HEK293T (cell line): Measurements from ENCODE around the gene ITFG1.
"Not testable (repeated sequence)": the region's sequence is repeated elsewhere in the genome, so short reads cannot be mapped to it uniquely, and the experiment has no call there.

Experiments used
- CTCF ChIA-PET: fragments of 350-600 bp; formaldehyde crosslinking; extraction: SDS; loops from one replicate; lab custom pipeline; 2021; ENCODE audit warnings: antibody characterized with exemption, inconsistent platforms; lab: Yijun Ruan, JAX
- POLR2A ChIA-PET: fragments of 350-600 bp; formaldehyde crosslinking; extraction: SDS; loops from one replicate; lab custom pipeline; 2020; ENCODE audit warnings: antibody characterized with exemption, inconsistent platforms; lab: Yijun Ruan, JAX
- DNase-seq: peaks from one replicate; pipeline ENCODE4 v3.0.0; 2012; ENCODE audit warnings: mixed read lengths; ENCODE audit errors: extremely low spot score
- ARNT ChIP-seq: fragments of 450-650 bp; IDR thresholded peaks from 2 replicates; pipeline ENCODE4 v1.6.1; 2017; ENCODE audit warnings: mild to moderate bottlenecking
- BHLHE40 ChIP-seq: fragments of 450-650 bp; IDR thresholded peaks from 2 replicates; pipeline ENCODE4 v1.6.1; 2016; ENCODE audit warnings: mild to moderate bottlenecking, moderate library complexity, borderline replicate concordance
- CTBP1 ChIP-seq: fragments of 450-650 bp; IDR thresholded peaks from 2 replicates; pipeline ENCODE4 v1.6.1; 2016; ENCODE audit warnings: borderline replicate concordance
- ELF4 ChIP-seq: fragments of 450-650 bp; IDR thresholded peaks from 2 replicates; pipeline ENCODE4 v1.6.1; 2017; ENCODE audit warnings: antibody characterized with exemption
- FOXA1 ChIP-seq: fragments of 450-650 bp; IDR thresholded peaks from 2 replicates; pipeline ENCODE4 v1.6.1; 2016; ENCODE audit warnings: mild to moderate bottlenecking
- FOXK2 ChIP-seq: fragments of 450-650 bp; IDR thresholded peaks from 2 replicates; pipeline ENCODE4 v1.6.1; 2016; ENCODE audit warnings: mild to moderate bottlenecking
- FOXM1 ChIP-seq: fragments of 450-650 bp; IDR thresholded peaks from 2 replicates; pipeline ENCODE4 v1.6.1; 2017; ENCODE audit warnings: mild to moderate bottlenecking, borderline replicate concordance
- HDGF ChIP-seq: fragments of 450-650 bp; IDR thresholded peaks from 2 replicates; pipeline ENCODE4 v1.6.1; 2017; ENCODE audit warnings: antibody characterized with exemption, borderline replicate concordance
- L3MBTL2 ChIP-seq: fragments of 450-650 bp; conservative IDR thresholded peaks from 2 replicates; pipeline ENCODE4 v1.6.1; 2016; ENCODE audit warnings: mild to moderate bottlenecking
- LEF1 ChIP-seq: fragments of 450-650 bp; IDR thresholded peaks from 2 replicates; pipeline ENCODE4 v1.6.1; 2017; ENCODE audit warnings: mild to moderate bottlenecking, borderline replicate concordance
- NFRKB ChIP-seq: fragments of 450-650 bp; IDR thresholded peaks from 2 replicates; pipeline ENCODE4 v1.6.1; 2016; ENCODE audit warnings: mild to moderate bottlenecking, moderate library complexity
- PKNOX1 ChIP-seq: fragments of 450-650 bp; IDR thresholded peaks from 2 replicates; pipeline ENCODE4 v1.6.1; 2016
- SP1 ChIP-seq: fragments of 450-650 bp; IDR thresholded peaks from 2 replicates; pipeline ENCODE4 v1.6.1; 2017
- SUZ12 ChIP-seq: fragments of 450-650 bp; IDR thresholded peaks from 2 replicates; pipeline ENCODE4 v1.6.1; 2016; ENCODE audit warnings: mild to moderate bottlenecking
- TARDBP ChIP-seq: fragments of 450-650 bp; IDR thresholded peaks from 2 replicates; pipeline ENCODE4 v1.6.1; 2016
- ZNF384 ChIP-seq: fragments of 450-650 bp; IDR thresholded peaks from 2 replicates; pipeline ENCODE4 v1.6.1; 2016

ITFG1 gene

DNA sequence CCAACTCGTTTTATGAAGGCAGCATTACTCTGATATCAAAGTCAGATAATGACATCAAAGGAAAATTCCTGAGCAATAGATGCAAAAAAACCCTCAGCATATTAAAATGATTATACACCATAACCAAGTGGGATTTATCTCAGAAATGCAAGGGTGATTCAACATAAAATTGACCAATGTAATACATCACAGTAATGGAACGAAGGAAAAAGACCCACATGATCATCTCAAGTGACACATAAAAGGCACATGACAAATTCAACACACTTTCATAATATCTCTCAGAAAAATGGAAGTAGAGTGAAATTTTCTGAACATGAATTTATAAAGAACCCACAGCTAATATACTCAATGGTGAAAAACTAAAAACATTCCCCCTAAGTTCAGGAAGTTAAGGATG is 118.8 kb downstream of the ITFG1 start:
- no peak for TF ChIP-seq LEF1
- TF ChIP-seq FOXM1: no peak
- no peak for TF ChIP-seq SP1
- no peak for TF ChIP-seq TARDBP
- no peak for TF ChIP-seq NFRKB
- TF ChIP-seq ZNF384: no peak
- TF ChIP-seq CTBP1: no peak
- no peak for TF ChIP-seq HDGF
- TF ChIP-seq BHLHE40: no peak
- POLR2A ChIA-PET: no interaction called here
- CTCF ChIA-PET: no interaction called here
- DNase-seq: no peak

DNA sequence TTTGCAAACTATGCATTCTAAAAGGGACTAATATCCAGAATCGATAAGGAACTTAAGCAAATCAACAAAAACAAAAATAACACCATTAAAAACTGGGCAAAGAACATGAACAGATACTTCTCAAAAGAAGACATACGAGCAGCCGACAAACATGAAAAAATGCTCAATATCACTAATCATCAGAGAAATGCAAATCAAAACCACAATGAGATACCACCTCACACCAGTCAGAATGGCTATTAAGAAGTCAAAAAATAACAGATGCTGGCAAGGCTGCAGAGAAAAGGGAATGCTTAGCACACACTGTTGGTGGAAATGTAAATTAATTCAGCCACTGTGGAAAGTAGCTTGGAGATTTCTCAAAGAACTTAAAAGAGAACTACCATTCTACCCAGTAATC is 130.3 kb downstream of the ITFG1 start:
- DNase-seq, CTCF ChIA-PET, POLR2A ChIA-PET: not testable (repeated sequence)

DNA sequence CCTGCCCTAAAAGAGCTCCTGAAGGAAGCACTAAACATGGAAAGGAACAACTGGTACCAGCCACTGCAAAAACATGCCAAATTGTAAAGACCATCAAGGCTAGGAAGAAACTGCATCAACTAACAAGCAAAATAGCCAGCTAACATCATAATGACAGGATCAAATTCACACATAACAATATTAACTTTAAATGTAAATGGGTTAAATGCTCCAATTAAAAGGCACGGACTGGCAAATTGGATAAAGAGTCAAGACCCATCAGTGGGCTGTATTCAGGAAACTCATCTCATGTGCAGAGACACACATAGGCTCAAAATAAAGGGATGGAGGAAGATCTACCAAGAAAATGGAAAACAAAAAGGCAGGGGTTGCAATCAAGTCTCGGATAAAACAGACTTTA is 136.6 kb downstream of the ITFG1 start:
- POLR2A ChIA-PET, DNase-seq, CTCF ChIA-PET: not testable (repeated sequence)

GRCh38 chr16:47323241-47323640 is 137.6 kb downstream of the ITFG1 start:
- TF ChIP-seq L3MBTL2: no peak
- TF ChIP-seq NFRKB: no peak
- no peak for TF ChIP-seq CTBP1
- no peak for TF ChIP-seq LEF1
- TF ChIP-seq ARNT: no peak
- no peak for TF ChIP-seq TARDBP
- POLR2A ChIA-PET: no interaction called here
- DNase-seq: no peak
- CTCF ChIA-PET: no interaction called here

DNA sequence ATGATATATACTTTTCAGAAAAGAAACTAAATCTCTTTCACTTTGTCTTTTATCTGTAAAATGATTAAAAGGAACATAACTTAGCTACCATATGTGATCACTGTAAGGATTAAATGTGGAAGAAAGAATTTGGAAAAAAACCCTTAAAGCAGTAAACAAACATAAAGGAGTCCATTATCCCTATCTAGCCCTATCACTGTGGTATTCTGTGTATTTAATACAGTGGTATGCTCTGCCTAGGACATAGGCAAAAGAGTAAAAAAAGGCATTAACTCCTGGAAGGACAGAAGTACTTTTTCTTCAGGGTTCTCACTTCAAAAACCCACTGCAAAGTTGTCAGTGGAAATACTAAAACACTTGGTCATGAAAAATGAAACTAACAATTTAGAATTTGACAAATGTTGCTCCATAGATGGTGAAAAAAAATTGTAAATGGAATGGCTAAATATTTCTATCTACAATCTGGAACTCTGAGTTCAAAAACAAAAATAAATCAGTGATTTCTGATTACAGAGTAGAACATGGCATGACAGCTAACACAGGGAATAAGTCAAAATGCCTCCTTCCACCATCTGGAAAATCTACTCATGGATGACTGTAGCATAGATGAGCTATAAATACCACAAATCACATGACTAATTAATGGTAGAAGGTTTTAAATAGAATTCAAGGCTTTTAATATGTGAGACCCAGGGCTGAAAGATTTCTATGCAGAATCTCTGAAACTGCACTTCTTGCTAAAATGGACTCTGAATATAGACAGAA is 140.1 kb downstream of the ITFG1 start:
- no peak for DNase-seq
- ChIA-PET CTCF (no interaction called here), POLR2A (no interaction called here)
- TF ChIP-seq L3MBTL2: no peak
- TF ChIP-seq FOXA1: no peak
- no peak for TF ChIP-seq PKNOX1

DNA sequence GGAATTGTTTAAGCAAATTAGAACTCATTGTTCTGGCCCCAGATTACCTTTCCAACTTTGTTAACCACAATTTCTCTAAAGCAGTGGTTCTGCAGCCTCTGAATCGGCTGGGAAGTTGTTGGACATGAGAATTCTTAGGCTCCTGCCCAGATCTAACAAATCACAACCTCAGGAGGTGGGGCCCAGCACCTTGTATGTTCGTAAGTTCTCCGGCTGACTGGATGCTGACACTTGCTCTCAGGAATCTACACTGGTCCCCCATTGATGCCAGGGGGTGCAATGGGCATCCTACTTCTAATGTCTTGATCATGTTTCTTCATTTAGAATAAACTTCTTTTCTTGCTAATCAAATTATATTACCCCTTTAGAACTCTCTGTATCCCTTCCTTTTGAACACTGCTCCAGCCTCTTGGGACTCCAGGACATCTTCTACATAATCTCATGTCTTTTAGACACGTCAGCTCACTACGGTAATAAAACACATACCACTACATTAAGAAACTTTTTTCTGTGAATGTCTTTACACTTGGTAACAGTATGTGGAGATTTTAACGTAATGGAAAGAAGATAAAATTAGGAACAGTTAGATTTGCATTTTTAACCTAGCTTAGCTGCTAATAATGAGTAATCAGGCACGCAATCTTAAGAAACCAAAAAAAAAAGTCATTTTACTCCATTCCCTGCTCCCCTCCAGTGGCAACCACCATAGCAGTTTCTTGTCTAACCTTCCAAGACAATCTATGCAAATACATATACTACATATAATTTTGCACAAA is 143.2 kb downstream of the ITFG1 start:
- DNase-seq: no peak
- TF ChIP-seq FOXK2 (no peak), L3MBTL2 (no peak), SUZ12 (no peak), TARDBP (no peak), SP1 (no peak), ELF4 (no peak), BHLHE40 (no peak)
- ChIA-PET POLR2A (no interaction called here), CTCF (no interaction called here)

GRCh38 chr16:47316442-47317015 is 144.3 kb downstream of the ITFG1 start:
- CTCF ChIA-PET: no interaction called here
- no peak for TF ChIP-seq HDGF
- no peak for TF ChIP-seq LEF1
- TF ChIP-seq L3MBTL2: no peak
- no peak for TF ChIP-seq ELF4
- no peak for TF ChIP-seq CTBP1
- TF ChIP-seq ZNF384: no peak
- no peak for TF ChIP-seq FOXA1
- TF ChIP-seq SP1: no peak
- TF ChIP-seq ARNT: no peak
- no peak for TF ChIP-seq SUZ12
- TF ChIP-seq TARDBP: no peak
- no peak for TF ChIP-seq PKNOX1
- no peak for TF ChIP-seq NFRKB
- no peak for TF ChIP-seq BHLHE40
- no peak for TF ChIP-seq FOXK2
- TF ChIP-seq FOXM1: no peak
- POLR2A ChIA-PET: no interaction called here
- DNase-seq: no peak
